Ectodermal cell (in vitro differentiated cells): ENCODE results near the gene MCTP2.
"Not testable (repeated sequence)": the region's sequence is repeated elsewhere in the genome, so short reads cannot be mapped to it uniquely, and the experiment has no call there.

Source experiments
- H3K27ac ChIP-seq: 2 replicates; pipeline ENCODE4 v1.7.0; 2013; ENCODE audit warnings: mild to moderate bottlenecking, low read depth, low read length; ENCODE audit not compliant: insufficient read depth, poor library complexity, severe bottlenecking
- H3K27me3 ChIP-seq: 2 replicates; pipeline ENCODE4 v1.7.0; 2013; ENCODE audit warnings: mild to moderate bottlenecking, low read length; ENCODE audit not compliant: insufficient read depth, control insufficient read depth, poor library complexity, severe bottlenecking
- H3K36me3 ChIP-seq: one replicate; pipeline ENCODE4 v1.7.0; 2013; ENCODE audit warnings: low read length; ENCODE audit not compliant: control insufficient read depth, insufficient read depth
- H3K4me1 ChIP-seq: one replicate; pipeline ENCODE4 v1.7.0; 2013; ENCODE audit warnings: low read length; ENCODE audit not compliant: control insufficient read depth, insufficient read depth
- H3K4me3 ChIP-seq: 2 replicates; pipeline ENCODE4 v1.7.0; 2013; ENCODE audit warnings: low read depth, low read length, control low read depth; ENCODE audit not compliant: insufficient read depth
- H3K9me3 ChIP-seq: 2 replicates; pipeline ENCODE4 v1.7.0; 2013; ENCODE audit warnings: mild to moderate bottlenecking, low read length, moderate library complexity; ENCODE audit not compliant: control insufficient read depth
- WGBS, 2 experiments: methylation state at CpG; one replicate each; pipeline ENCODE4 v1.1.7; 2013; ENCODE audit warnings: missing lambda C conversion rate in 2 of 2; 5-methylcytosine and 5-hydroxymethylcytosine counted together

Gene MCTP2

DNA sequence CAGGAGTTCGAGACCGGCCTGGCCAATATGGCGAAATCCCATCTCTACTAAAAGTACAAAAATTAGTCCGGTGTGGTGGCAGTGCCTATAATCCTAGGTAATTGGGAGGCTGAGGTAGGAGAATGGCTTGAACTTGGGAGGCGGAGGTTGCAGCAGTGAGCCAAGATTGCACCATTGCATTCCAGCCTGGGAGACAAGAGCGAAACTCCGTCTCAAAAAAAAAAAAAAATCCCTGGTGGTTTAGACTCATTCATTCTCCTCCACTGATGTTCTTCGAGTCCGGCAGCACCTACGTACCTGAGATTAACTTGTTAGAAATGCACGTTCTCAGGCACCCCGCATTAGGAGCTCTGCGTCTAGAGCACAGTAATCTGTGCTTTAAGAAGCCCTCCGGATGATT, 3.7 kb downstream of the MCTP2 start:
- no peaks in the 10 kb centered on the region for H3K9me3 ChIP-seq
- peaks cover 36% of the 10 kb centered on the region for H3K27me3 ChIP-seq
- no peak overlapping the region for H3K27ac ChIP-seq
- H3K36me3 ChIP-seq: no peaks in the 10 kb centered on the region
- H3K4me3 ChIP-seq: no peak overlapping the region
- WGBS, 2 experiments: 94 to 95% methylated on average over 14 of the region's 14 CpGs
- H3K4me1 ChIP-seq: peaks cover 6% of the 10 kb centered on the region

DNA sequence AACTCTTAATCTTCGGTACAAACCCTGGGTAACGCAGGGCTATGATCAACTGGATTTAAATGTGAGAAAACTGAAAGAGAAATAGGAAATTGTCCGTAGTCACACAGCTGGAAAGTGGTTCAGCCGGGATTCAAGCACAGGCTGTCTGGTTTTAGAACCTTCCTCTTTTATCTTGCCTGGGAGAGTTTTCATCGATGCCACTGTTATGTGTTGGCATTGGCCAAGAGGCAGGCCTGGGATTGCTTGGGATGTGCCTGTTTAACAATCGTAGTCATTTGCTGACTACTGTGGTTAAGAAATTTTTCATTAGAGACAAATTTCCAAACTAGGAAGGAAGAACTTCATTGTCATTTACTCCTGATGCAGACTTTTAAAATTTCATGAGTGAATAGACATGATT, 4.3 kb downstream of the MCTP2 start:
- 91 to 97% methylated on average over 6 of the region's 6 CpGs for WGBS, 2 experiments
- no peaks in the 10 kb centered on the region for H3K36me3 ChIP-seq
- no peak overlapping the region for H3K4me3 ChIP-seq
- no peak overlapping the region for H3K27ac ChIP-seq
- no peaks in the 10 kb centered on the region for H3K9me3 ChIP-seq
- H3K27me3 ChIP-seq: peaks cover 30% of the 10 kb centered on the region
- peaks cover 6% of the 10 kb centered on the region for H3K4me1 ChIP-seq

DNA sequence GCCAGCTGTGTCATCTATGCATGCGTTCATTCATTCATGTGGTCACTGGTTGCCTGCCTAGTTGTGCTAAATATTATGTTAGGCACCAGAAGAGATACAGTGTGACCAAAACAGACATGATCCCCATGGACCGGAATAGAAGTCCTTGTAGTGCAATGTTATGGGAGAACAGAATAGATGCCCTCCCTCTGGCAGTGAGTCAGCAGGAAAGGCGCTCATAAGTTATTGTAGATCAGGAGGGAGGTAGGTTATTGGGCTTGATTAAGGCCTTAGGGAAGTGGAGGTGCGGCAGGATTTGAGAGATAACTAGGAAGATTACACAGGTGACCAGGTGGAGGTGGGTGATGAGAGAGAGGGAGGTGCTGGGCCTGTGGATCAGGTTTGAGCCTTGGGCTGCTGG, 5.2 kb downstream of the MCTP2 start:
- no peak overlapping the region for H3K27ac ChIP-seq
- no peak overlapping the region for H3K4me3 ChIP-seq
- WGBS, 2 experiments: 92 to 94% methylated on average over 4 of the region's 4 CpGs
- H3K4me1 ChIP-seq: peaks cover 4% of the 10 kb centered on the region
- H3K9me3 ChIP-seq: no peaks in the 10 kb centered on the region
- peaks cover 21% of the 10 kb centered on the region for H3K27me3 ChIP-seq
- H3K36me3 ChIP-seq: no peaks in the 10 kb centered on the region

DNA sequence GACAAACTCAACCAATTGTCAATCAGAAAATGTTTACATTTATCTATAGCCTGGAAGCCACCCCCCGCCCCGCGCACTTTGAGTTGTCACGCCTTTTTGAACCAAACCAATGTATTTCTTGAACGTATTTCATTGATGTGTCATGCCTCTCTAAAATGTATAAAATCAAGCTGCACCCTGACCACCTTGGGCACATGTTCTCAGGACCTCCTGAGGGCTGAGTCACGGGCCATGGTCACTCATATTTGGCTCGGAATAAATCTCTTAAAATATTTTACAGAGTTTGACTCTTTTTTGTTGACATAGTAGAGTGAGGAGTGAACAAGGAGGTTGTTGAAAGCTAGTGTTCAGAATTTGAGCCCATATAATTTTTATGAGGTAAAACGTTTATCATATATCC, 6.5 kb downstream of the MCTP2 start:
- Histone ChIP-seq H3K9me3 (no peaks in the 10 kb centered on the region), H3K4me1 (no peaks in the 10 kb centered on the region), H3K27me3 (peaks cover 8% of the 10 kb centered on the region), H3K36me3 (no peaks in the 10 kb centered on the region), H3K4me3 (no peak overlapping the region), H3K27ac (no peak overlapping the region)
- WGBS, 2 experiments: 93 to 97% methylated on average over 7 of the region's 8 CpGs

DNA sequence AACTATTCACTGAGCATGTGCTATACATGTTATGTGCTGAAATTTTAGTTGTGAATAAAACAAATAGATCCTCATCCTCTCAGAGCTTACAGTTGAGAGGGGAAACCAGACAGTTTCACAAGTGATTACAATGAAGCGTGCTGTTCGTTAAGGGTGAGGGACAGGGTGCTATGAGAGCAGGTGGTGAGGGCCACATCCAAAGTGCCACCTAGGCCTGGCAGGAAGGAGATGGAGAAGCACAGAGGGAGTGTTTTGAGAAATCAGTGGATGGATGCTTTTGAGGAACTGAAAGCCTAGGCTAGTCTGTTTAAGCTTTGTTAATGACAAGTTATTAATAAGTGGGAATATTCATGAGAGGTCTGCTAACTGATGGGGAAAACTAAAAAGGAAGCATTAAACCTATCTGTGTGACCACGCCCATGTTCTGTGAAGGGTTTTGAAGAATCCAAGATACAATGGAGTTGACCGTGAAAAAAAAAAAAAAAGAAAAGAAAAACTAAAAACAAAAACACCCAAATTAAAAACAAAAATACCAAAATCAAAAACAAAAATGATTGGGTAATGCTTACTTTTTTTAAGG, 7.3 kb downstream of the MCTP2 start:
- WGBS, 2 experiments: 55 to 58% methylated on average over 3 of the region's 4 CpGs
- no peaks in the 10 kb centered on the region for H3K9me3 ChIP-seq
- no peaks in the 10 kb centered on the region for H3K4me1 ChIP-seq
- H3K4me3 ChIP-seq: no peak overlapping the region
- no peaks in the 10 kb centered on the region for H3K36me3 ChIP-seq
- H3K27me3 ChIP-seq: peaks cover under 1% of the 10 kb centered on the region
- no peak overlapping the region for H3K27ac ChIP-seq

DNA sequence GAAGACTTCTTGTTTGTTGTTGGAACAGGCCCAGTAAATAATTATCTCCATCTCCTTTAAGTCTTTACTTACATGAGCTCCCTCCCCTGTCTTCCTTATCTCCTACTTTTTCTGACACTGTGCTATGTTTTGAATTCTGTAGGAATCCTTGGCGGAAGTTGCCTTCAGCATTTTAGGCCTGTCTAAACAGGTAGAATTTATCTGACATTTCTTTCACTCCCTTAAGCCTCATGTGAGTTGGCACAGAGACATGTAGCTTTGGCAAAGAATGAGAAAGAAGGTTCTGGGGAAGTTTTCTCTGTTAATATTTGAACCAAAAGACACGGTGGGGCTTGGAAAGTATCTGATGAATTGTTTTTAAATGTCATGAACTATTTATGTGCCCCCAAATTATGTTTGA, 8.1 kb downstream of the MCTP2 start:
- WGBS, 2 experiments: 81 to 91% methylated on average over 2 of the region's 2 CpGs
- H3K36me3 ChIP-seq: no peaks in the 10 kb centered on the region
- no peaks in the 10 kb centered on the region for H3K4me1 ChIP-seq
- H3K4me3 ChIP-seq: no peak overlapping the region
- no peaks in the 10 kb centered on the region for H3K9me3 ChIP-seq
- H3K27ac ChIP-seq: no peak overlapping the region
- H3K27me3 ChIP-seq: no peaks in the 10 kb centered on the region

DNA sequence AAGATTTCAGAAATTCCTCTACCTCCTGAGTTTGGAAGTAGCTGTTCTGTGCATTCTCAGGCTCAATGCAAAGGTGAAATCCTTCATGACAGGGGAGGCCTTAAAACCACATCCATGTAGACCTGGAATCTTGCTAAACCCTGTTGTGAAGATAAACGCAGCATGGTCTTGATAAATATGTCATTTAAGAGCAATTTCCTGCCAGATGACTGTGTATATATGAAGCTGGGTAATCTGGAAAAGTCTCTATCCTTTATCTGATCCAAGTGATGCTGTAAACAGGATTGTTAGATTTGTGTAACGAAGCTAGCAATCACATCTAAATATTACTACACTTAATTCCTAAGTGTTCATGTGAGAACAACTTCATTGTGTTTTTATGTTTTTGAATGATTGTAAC, 9.1 kb downstream of the MCTP2 start:
- Histone ChIP-seq H3K4me3 (no peak overlapping the region), H3K27ac (no peak overlapping the region), H3K36me3 (no peaks in the 10 kb centered on the region), H3K9me3 (no peaks in the 10 kb centered on the region), H3K4me1 (no peaks in the 10 kb centered on the region), H3K27me3 (no peaks in the 10 kb centered on the region)
- WGBS, 2 experiments: 99 to 100% methylated on average over 1 to 2 of the region's 2 CpGs

DNA sequence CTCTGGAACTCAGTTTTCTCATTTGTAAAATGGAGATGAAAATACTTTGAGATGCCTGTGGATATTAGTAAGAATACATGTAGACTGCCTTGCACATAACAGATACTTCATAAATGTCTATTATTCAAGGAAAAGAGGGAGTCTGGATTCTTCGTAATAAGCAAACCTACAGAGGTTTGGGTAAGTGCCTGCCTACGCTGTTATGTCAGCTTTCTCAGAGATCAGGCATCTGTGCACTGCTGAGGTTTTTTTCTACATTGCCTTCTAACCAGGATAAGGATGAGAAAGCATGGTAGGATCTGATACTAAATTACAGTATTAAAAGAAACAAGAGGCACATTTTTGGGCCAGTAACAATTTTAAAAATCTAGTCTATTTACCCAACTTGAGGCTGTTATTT, 10.9 kb downstream of the MCTP2 start:
- WGBS, 2 experiments: 94 to 100% methylated on average over 2 of the region's 2 CpGs
- Histone ChIP-seq H3K27me3 (no peaks in the 10 kb centered on the region), H3K4me1 (no peaks in the 10 kb centered on the region), H3K36me3 (no peaks in the 10 kb centered on the region), H3K9me3 (no peaks in the 10 kb centered on the region), H3K27ac (no peak overlapping the region), H3K4me3 (no peak overlapping the region)

DNA sequence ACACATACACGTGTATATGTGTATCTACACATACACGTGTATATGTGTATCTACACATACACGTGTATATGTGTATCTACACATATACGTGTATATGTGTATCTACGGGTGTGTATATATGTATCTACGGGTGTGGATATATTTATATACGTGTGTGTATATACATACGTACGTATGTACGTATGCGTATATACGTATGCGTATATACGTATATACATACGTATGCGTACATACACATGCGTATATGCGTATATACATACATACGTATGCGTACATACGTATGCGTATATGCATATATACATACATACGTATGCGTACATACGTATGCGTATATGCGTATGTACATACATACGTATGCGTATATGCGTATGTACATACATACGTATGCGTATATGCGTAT, 11.6 kb downstream of the MCTP2 start:
- 95 to 96% methylated on average over 25 to 31 of the region's 33 CpGs for WGBS, 2 experiments

DNA sequence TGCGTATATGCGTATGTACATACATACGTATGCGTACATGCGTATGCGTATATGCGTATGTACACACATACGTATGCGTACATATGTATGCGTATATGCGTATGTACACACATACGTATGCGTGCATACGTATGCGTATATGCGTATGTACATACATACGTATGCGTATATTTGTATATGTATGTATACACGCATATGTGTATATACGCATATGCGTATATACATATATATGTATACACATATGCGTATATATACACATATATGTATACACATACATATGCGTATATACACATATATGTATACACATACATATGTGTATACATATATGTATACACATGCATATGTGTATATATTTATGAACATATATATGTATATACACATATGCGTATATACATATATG, 12.1 kb downstream of the MCTP2 start:
- WGBS, 2 experiments: 96 to 99% methylated on average over 18 to 19 of the region's 24 CpGs
- Histone ChIP-seq H3K27ac (no peak overlapping the region), H3K9me3 (no peaks in the 10 kb centered on the region)

More for the DNA sequence above, 11.6 kb downstream of the MCTP2 start:
- H3K27ac ChIP-seq, H3K4me3 ChIP-seq, H3K9me3 ChIP-seq, H3K27me3 ChIP-seq, H3K4me1 ChIP-seq, H3K36me3 ChIP-seq: not testable (repeated sequence)

DNA sequence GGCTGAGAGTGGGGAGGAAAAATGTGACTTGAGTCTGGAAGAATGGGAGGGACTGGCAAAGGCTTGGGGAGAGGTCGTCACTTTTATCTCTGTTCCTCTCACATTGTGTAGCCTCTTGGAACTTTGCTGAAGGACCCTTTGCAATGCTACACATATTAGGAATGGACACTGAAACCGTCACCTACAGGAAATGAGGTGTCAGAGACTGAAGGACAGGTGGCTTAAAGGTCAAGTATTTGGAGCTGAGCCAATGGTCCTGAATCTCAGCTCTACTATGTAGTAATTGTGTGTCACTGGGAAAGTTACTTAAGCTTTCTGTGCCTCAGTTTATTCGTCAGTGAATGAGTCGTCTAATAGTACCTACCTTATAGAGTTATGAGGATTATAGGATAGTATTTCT, 14.7 kb downstream of the MCTP2 start:
- WGBS, 2 experiments: 92 to 95% methylated on average over 4 of the region's 4 CpGs
- no peaks in the 10 kb centered on the region for H3K27me3 ChIP-seq
- H3K4me3 ChIP-seq: no peak overlapping the region
- no peaks in the 10 kb centered on the region for H3K4me1 ChIP-seq
- no peaks in the 10 kb centered on the region for H3K9me3 ChIP-seq
- no peaks in the 10 kb centered on the region for H3K36me3 ChIP-seq
- H3K27ac ChIP-seq: no peak overlapping the region

More for the DNA sequence above, 12.1 kb downstream of the MCTP2 start:
- H3K4me3 ChIP-seq: no peak overlapping the region
- H3K27me3 ChIP-seq: no peaks in the 10 kb centered on the region
- H3K36me3 ChIP-seq: no peaks in the 10 kb centered on the region
- H3K4me1 ChIP-seq: no peaks in the 10 kb centered on the region
